ENCODE data around the gene SUN5.
"Not testable (repeated sequence)": the region's sequence is repeated elsewhere in the genome, so short reads cannot be mapped to it uniquely, and the experiment has no call there.

Gene SUN5

GRCh38 chr20:32979201-32979998, 24.8 kb downstream of the SUN5 start:
- H3K36me3 ChIP-seq (ENCODE audit: insufficient read depth, low read length), result no peaks in the 10 kb centered on the region
- no peaks in the 10 kb centered on the region for H3K9me3 ChIP-seq (ENCODE audit: low read length)
- H2AFZ ChIP-seq (ENCODE audit: low read depth, low read length), result no peak overlapping the region
- H3K4me1 ChIP-seq (ENCODE audit: insufficient read depth, low read length), result peaks cover 9% of the 10 kb centered on the region
- H3K27me3 ChIP-seq (ENCODE audit: insufficient read depth, low read length), result no peaks in the 10 kb centered on the region
- no peak overlapping the region for H3K4me3 ChIP-seq (ENCODE audit: low read length)

GRCh38 chr20:32978009-32978335, 26.3 kb downstream of the SUN5 start:
- no peaks in the 10 kb centered on the region for H3K36me3 ChIP-seq (ENCODE audit: insufficient read depth, low read length)
- H3K27me3 ChIP-seq (ENCODE audit: insufficient read depth, low read length), result no peaks in the 10 kb centered on the region
- H3K4me3 ChIP-seq (ENCODE audit: low read length), result no peak overlapping the region
- H3K9me3 ChIP-seq (ENCODE audit: low read length), result no peaks in the 10 kb centered on the region
- H3K4me1 ChIP-seq (ENCODE audit: insufficient read depth, low read length), result peaks cover 9% of the 10 kb centered on the region
- H2AFZ ChIP-seq (ENCODE audit: low read depth, low read length), result no peak overlapping the region

GRCh38 chr20:32977281-32978008, 26.8 kb downstream of the SUN5 start:
- H3K36me3 ChIP-seq (ENCODE audit: insufficient read depth, low read length), result no peaks in the 10 kb centered on the region
- no peak overlapping the region for H3K4me3 ChIP-seq (ENCODE audit: low read length)
- H2AFZ ChIP-seq (ENCODE audit: low read depth, low read length), result no peak overlapping the region
- peaks cover 11% of the 10 kb centered on the region for H3K4me1 ChIP-seq (ENCODE audit: insufficient read depth, low read length)
- no peaks in the 10 kb centered on the region for H3K9me3 ChIP-seq (ENCODE audit: low read length)
- H3K27me3 ChIP-seq (ENCODE audit: insufficient read depth, low read length), result no peaks in the 10 kb centered on the region

- peaks cover 18% of the 10 kb centered on the region for H3K4me1 ChIP-seq (ENCODE audit: insufficient read depth, low read length)
- no peak overlapping the region for H2AFZ ChIP-seq (ENCODE audit: low read depth, low read length)
- no peak overlapping the region for H3K4me3 ChIP-seq (ENCODE audit: low read length)
- no peaks in the 10 kb centered on the region for H3K9me3 ChIP-seq (ENCODE audit: low read length)
- no peaks in the 10 kb centered on the region for H3K27me3 ChIP-seq (ENCODE audit: insufficient read depth, low read length)
- H3K36me3 ChIP-seq (ENCODE audit: insufficient read depth, low read length), result no peaks in the 10 kb centered on the region
Observed at GRCh38 chr20:32976746-32977145, 27.5 kb downstream of the SUN5 start.

- peaks cover 23% of the 10 kb centered on the region for H3K4me1 ChIP-seq (ENCODE audit: insufficient read depth, low read length)
- no peaks in the 10 kb centered on the region for H3K27me3 ChIP-seq (ENCODE audit: insufficient read depth, low read length)
- no peak overlapping the region for H3K4me3 ChIP-seq (ENCODE audit: low read length)
- H3K9me3 ChIP-seq (ENCODE audit: low read length), result no peaks in the 10 kb centered on the region
- no peak overlapping the region for H2AFZ ChIP-seq (ENCODE audit: low read depth, low read length)
- no peaks in the 10 kb centered on the region for H3K36me3 ChIP-seq (ENCODE audit: insufficient read depth, low read length)
Observed at GRCh38 chr20:32975698-32976674, 28.2 kb downstream of the SUN5 start.

GRCh38 chr20:32975121-32975520, 29.1 kb downstream of the SUN5 start:
- H2AFZ ChIP-seq (ENCODE audit: low read depth, low read length); H3K36me3 ChIP-seq (ENCODE audit: insufficient read depth, low read length); H3K27me3 ChIP-seq (ENCODE audit: insufficient read depth, low read length); H3K9me3 ChIP-seq (ENCODE audit: low read length); H3K4me3 ChIP-seq (ENCODE audit: low read length): not testable (repeated sequence)
- peaks cover 16% of the 10 kb centered on the region for H3K4me1 ChIP-seq (ENCODE audit: insufficient read depth, low read length)

GRCh38 chr20:32974204-32975064, 29.8 kb downstream of the SUN5 start:
- H3K27me3 ChIP-seq (ENCODE audit: insufficient read depth, low read length); H3K9me3 ChIP-seq (ENCODE audit: low read length); H3K36me3 ChIP-seq (ENCODE audit: insufficient read depth, low read length); H3K4me3 ChIP-seq (ENCODE audit: low read length); H2AFZ ChIP-seq (ENCODE audit: low read depth, low read length): not testable (repeated sequence)
- H3K4me1 ChIP-seq (ENCODE audit: insufficient read depth, low read length), result peaks cover 14% of the 10 kb centered on the region

GRCh38 chr20:32973077-32973717, 31.0 kb downstream of the SUN5 start:
- H3K9me3 ChIP-seq (ENCODE audit: low read length), result no peaks in the 10 kb centered on the region
- no peak overlapping the region for H3K4me3 ChIP-seq (ENCODE audit: low read length)
- no peaks in the 10 kb centered on the region for H3K36me3 ChIP-seq (ENCODE audit: insufficient read depth, low read length)
- peaks cover 14% of the 10 kb centered on the region for H3K4me1 ChIP-seq (ENCODE audit: insufficient read depth, low read length)
- H2AFZ ChIP-seq (ENCODE audit: low read depth, low read length), result no peak overlapping the region
- H3K27me3 ChIP-seq (ENCODE audit: insufficient read depth, low read length), result no peaks in the 10 kb centered on the region

GRCh38 chr20:32972181-32973076, 31.8 kb downstream of the SUN5 start:
- peaks cover 14% of the 10 kb centered on the region for H3K4me1 ChIP-seq (ENCODE audit: insufficient read depth, low read length)
- peak overlapping the region; percentile 85 for H2AFZ ChIP-seq (ENCODE audit: low read depth, low read length)
- H3K27me3 ChIP-seq (ENCODE audit: insufficient read depth, low read length), result no peaks in the 10 kb centered on the region
- no peak overlapping the region for H3K4me3 ChIP-seq (ENCODE audit: low read length)
- no peaks in the 10 kb centered on the region for H3K36me3 ChIP-seq (ENCODE audit: insufficient read depth, low read length)
- H3K9me3 ChIP-seq (ENCODE audit: low read length), result no peaks in the 10 kb centered on the region

- H3K36me3 ChIP-seq (ENCODE audit: insufficient read depth, low read length), result no peaks in the 10 kb centered on the region
- peak overlapping the region; percentile 85 for H2AFZ ChIP-seq (ENCODE audit: low read depth, low read length)
- peaks cover 14% of the 10 kb centered on the region for H3K4me1 ChIP-seq (ENCODE audit: insufficient read depth, low read length)
- no peak overlapping the region for H3K4me3 ChIP-seq (ENCODE audit: low read length)
- no peaks in the 10 kb centered on the region for H3K27me3 ChIP-seq (ENCODE audit: insufficient read depth, low read length)
- no peaks in the 10 kb centered on the region for H3K9me3 ChIP-seq (ENCODE audit: low read length)
Observed at GRCh38 chr20:32971703-32972161, 32.5 kb downstream of the SUN5 start.

- Histone ChIP-seq H3K27me3 (ENCODE audit: insufficient read depth, low read length) (no peaks in the 10 kb centered on the region), H3K9me3 (ENCODE audit: low read length) (no peaks in the 10 kb centered on the region), H3K4me1 (ENCODE audit: insufficient read depth, low read length) (peaks cover 14% of the 10 kb centered on the region), H3K36me3 (ENCODE audit: insufficient read depth, low read length) (no peaks in the 10 kb centered on the region), H3K4me3 (ENCODE audit: low read length) (no peak overlapping the region), H2AFZ (ENCODE audit: low read depth, low read length) (no peak overlapping the region)
Observed at GRCh38 chr20:32970973-32971300, 33.3 kb downstream of the SUN5 start.
